CD14-positive monocyte (primary cell): Measurements from ENCODE around the gene HK2. TPM values are rescaled to one million over a fixed set of nuclear protein-coding genes. Genes with fewer than 3 reads are reported as not detected.

Source experiments
- DNase-seq, 3 donors: peaks; one replicate each; pipeline ENCODE4 v3.0.0-alpha.2; 2011 to 2022
- H2AFZ ChIP-seq: 2 replicates; pipeline ENCODE4 v1.6.0; 2012; ENCODE audit warnings: mild to moderate bottlenecking, low read depth, low read length, inconsistent platforms; ENCODE audit not compliant: insufficient read depth, poor library complexity, severe bottlenecking
- H3K27ac ChIP-seq, 2 donors: 1 replicate in 1 of 2; 2 replicates in 1 of 2; pipeline ENCODE4 v1.5.1; 2012 to 2013; ENCODE audit warnings: low read length in 2 of 2, control low read depth in 1 of 2, inconsistent platforms in 1 of 2, low read depth in 1 of 2, mild to moderate bottlenecking in 1 of 2
- H3K27me3 ChIP-seq, 2 donors: one replicate each; pipeline versions ENCODE4 v1.6.0 to v1.6.1; 2011 to 2013; ENCODE audit warnings: low read length in 2 of 2; ENCODE audit not compliant: control insufficient read depth in 2 of 2, insufficient read depth in 2 of 2
- H3K36me3 ChIP-seq, 2 donors: replicated peaks in 1 of 2; 1 replicate in 1 of 2; 2 replicates in 1 of 2; pipeline versions ENCODE4 v1.5.1 to v1.6.1; 2012 to 2013; ENCODE audit warnings: low read length in 2 of 2, control low read depth in 1 of 2, inconsistent platforms in 1 of 2, mild to moderate bottlenecking in 1 of 2; ENCODE audit not compliant: insufficient read depth in 2 of 2, control insufficient read depth in 1 of 2
- H3K4me1 ChIP-seq, 2 donors: 1 replicate in 1 of 2; 2 replicates in 1 of 2; pipeline versions ENCODE4 v1.5.1 to v1.6.1; 2012 to 2013; ENCODE audit warnings: low read length in 2 of 2, control low read depth in 1 of 2, inconsistent platforms in 1 of 2, mild to moderate bottlenecking in 1 of 2, moderate library complexity in 1 of 2; ENCODE audit not compliant: insufficient read depth in 2 of 2, control insufficient read depth in 1 of 2
- H3K4me2 ChIP-seq: replicated peaks from 2 replicates; pipeline ENCODE3; 2012; ENCODE audit warnings: low read length, moderate library complexity, mild to moderate bottlenecking; ENCODE audit not compliant: poor library complexity, severe bottlenecking; ENCODE audit errors: extremely low read depth
- H3K4me3 ChIP-seq, 3 experiments: fragments of 200-600 bp in 1 of 3; sonication (generic) in 1 of 3; replicated peaks in 1 of 3; 1 replicate in 2 of 3; 2 replicates in 1 of 3; pipeline ENCODE4 v1.5.1; 2011 to 2013; ENCODE audit warnings: low read length in 3 of 3, mild to moderate bottlenecking in 3 of 3, control low read depth in 2 of 3, low read depth in 2 of 3, inconsistent platforms in 1 of 3, moderate library complexity in 1 of 3
- H3K79me2 ChIP-seq: 2 replicates; pipeline ENCODE4 v1.6.0; 2012; ENCODE audit warnings: mild to moderate bottlenecking, control low read depth, inconsistent platforms, low read length, moderate library complexity; ENCODE audit not compliant: insufficient read depth
- H3K9ac ChIP-seq: 2 replicates; pipeline ENCODE4 v1.6.0; 2017; ENCODE audit warnings: low read length, mild to moderate bottlenecking; ENCODE audit not compliant: insufficient read depth, poor library complexity, severe bottlenecking
- H3K9me3 ChIP-seq, 2 donors: replicated peaks in 1 of 2; 1 replicate in 1 of 2; 2 replicates in 1 of 2; pipeline versions ENCODE4 v1.5.1 to v1.6.1; 2012 to 2013; ENCODE audit warnings: low read length in 2 of 2, control low read depth in 1 of 2; ENCODE audit not compliant: control insufficient read depth in 1 of 2, insufficient read depth in 1 of 2
- H4K20me1 ChIP-seq: 2 replicates; pipeline ENCODE4 v1.6.0; 2012; ENCODE audit warnings: mild to moderate bottlenecking, low read length, control low read depth, moderate library complexity; ENCODE audit not compliant: insufficient read depth
- H3K27ac Mint-ChIP-seq, 7 donors: one replicate each; pipeline ENCODE4 v1.8.0; 2020; ENCODE audit warnings: mild to moderate bottlenecking in 7 of 7, mixed read lengths in 7 of 7, moderate library complexity in 6 of 7, inconsistent platforms in 2 of 7
- H3K27me3 Mint-ChIP-seq, 3 donors: one replicate each; pipeline ENCODE4 v1.8.0; 2021 to 2022; ENCODE audit warnings: low read depth in 3 of 3, mild to moderate bottlenecking in 3 of 3, mixed read lengths in 3 of 3, moderate library complexity in 3 of 3, inconsistent platforms in 1 of 3
- H3K36me3 Mint-ChIP-seq, 2 donors: one replicate each; pipeline ENCODE4 v1.8.0; 2020; ENCODE audit warnings: mixed read lengths in 2 of 2, inconsistent platforms in 1 of 2, mild to moderate bottlenecking in 1 of 2
- H3K4me1 Mint-ChIP-seq: one replicate; pipeline ENCODE4 v1.8.0; 2020; ENCODE audit warnings: mild to moderate bottlenecking, mixed read lengths
- H3K4me3 Mint-ChIP-seq, 2 donors: one replicate each; pipeline ENCODE4 v1.8.0; 2020; ENCODE audit warnings: mild to moderate bottlenecking in 2 of 2, mixed read lengths in 2 of 2, moderate library complexity in 1 of 2
- H3K9me3 Mint-ChIP-seq, 7 donors: one replicate each; pipeline ENCODE4 v1.8.0; 2020 to 2022; ENCODE audit warnings: mixed read lengths in 7 of 7, mild to moderate bottlenecking in 6 of 7, moderate library complexity in 6 of 7, inconsistent platforms in 2 of 7
- WGBS: methylation state at CpG from one replicate; pipeline ENCODE4 v1.1.5; 2013; ENCODE audit warnings: missing lambda C conversion rate; ENCODE audit not compliant: insufficient coverage; 5-methylcytosine and 5-hydroxymethylcytosine counted together
- intact Hi-C, 2 donors: fragments of 100-400 bp; cut with micrococcal nuclease; formaldehyde crosslinking; loops; one replicate each; pipeline versions ENCODE4 v1.15.0 to v1.15.1; 2023
- polyA plus RNA-seq, 3 donors: library from polyadenylated mRNA; depleted of rRNA in 1 of 3; unstranded in 2 of 3; stranded (reverse) in 1 of 3; fragments of 300-500 nt in 2 of 3; fragments of >200 nt in 1 of 3; fragmentation: Illumina TruSeq in 2 of 3; gene quantifications; 1 replicate in 2 of 3; 2 replicates in 1 of 3; pipeline ENCODE4 v1.2.3, GENCODE V29; 2012 to 2021
- TF ChIP-seq, protein P1 (sequence below): fragments of 200-600 bp; IDR thresholded peaks from one replicate; pipeline ENCODE4 v1.8.0; 2022; ENCODE audit warnings: antibody characterized with exemption, mild to moderate bottlenecking

The HK2 gene
- polyA plus RNA-seq, 3 donors = 20.3 to 46.7 (median 29.8) TPM

- H3K36me3 ChIP-seq = peaks cover 99 to 100% of the 10 kb centered on the region in 2 donors
- H3K9me3 Mint-ChIP-seq = no peaks in the 10 kb centered on the region
- DNase-seq = no peak
- peaks cover 14 to 18% of the 10 kb centered on the region in 2 donors for H3K4me1 ChIP-seq
- H3K4me3 Mint-ChIP-seq = no peak overlapping the region
- H3K79me2 ChIP-seq = peaks cover 10% of the 10 kb centered on the region
- H3K27me3 Mint-ChIP-seq = peaks cover 0 to 1% (median 0%) of the 10 kb centered on the region in 3 donors
- peaks cover 82% of the 10 kb centered on the region for H4K20me1 ChIP-seq
- no peak overlapping the region for H3K4me2 ChIP-seq
- intact Hi-C loops = no loop called here
- TF ChIP-seq, protein P1, sequence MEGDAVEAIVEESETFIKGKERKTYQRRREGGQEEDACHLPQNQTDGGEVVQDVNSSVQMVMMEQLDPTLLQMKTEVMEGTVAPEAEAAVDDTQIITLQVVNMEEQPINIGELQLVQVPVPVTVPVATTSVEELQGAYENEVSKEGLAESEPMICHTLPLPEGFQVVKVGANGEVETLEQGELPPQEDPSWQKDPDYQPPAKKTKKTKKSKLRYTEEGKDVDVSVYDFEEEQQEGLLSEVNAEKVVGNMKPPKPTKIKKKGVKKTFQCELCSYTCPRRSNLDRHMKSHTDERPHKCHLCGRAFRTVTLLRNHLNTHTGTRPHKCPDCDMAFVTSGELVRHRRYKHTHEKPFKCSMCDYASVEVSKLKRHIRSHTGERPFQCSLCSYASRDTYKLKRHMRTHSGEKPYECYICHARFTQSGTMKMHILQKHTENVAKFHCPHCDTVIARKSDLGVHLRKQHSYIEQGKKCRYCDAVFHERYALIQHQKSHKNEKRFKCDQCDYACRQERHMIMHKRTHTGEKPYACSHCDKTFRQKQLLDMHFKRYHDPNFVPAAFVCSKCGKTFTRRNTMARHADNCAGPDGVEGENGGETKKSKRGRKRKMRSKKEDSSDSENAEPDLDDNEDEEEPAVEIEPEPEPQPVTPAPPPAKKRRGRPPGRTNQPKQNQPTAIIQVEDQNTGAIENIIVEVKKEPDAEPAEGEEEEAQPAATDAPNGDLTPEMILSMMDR = no peak
- peaks cover 97% of the 10 kb centered on the region in 2 donors for H3K36me3 Mint-ChIP-seq
- 93% methylated on average over 3 of the region's 5 CpGs for WGBS
- H3K27me3 ChIP-seq = no peaks in the 10 kb centered on the region
- no peak overlapping the region for H2AFZ ChIP-seq
- H3K27ac Mint-ChIP-seq = no peak overlapping the region
- no peak overlapping the region for H3K4me3 ChIP-seq
- H3K9me3 ChIP-seq = no peaks in the 10 kb centered on the region
- H3K4me1 Mint-ChIP-seq = peaks cover 21% of the 10 kb centered on the region
- no peak overlapping the region for H3K9ac ChIP-seq
- no peak overlapping the region for H3K27ac ChIP-seq
Measured at GRCh38 chr2:74881176-74881575, 47.2 kb downstream of the HK2 start.

DNA sequence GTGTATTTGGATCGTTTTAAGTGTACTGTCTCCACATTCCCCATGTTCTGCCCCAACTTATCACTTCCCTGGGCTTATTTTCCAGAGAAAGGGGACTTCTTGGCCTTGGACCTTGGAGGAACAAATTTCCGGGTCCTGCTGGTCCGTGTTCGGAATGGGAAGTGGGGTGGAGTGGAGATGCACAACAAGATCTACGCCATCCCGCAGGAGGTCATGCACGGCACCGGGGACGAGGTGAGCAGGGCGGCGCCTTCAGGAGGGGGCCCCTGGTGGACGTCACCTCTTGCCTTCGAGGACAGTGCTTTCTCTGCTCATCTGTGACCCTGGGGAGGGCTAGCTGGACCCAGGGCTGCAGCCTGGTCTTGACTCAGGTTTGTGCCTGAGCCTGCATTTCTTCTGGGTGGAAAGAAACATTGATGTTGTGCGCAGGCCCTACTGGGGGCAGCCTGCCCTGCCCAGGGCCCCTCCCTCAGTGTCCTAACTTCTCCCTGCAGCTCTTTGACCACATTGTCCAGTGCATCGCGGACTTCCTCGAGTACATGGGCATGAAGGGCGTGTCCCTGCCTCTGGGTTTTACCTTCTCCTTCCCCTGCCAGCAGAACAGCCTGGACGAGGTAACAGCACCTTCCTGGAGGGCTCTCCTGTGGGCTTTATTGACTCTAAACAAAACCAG, 47.8 kb downstream of the HK2 start:
- Mint-ChIP-seq H3K4me1 (peaks cover 18% of the 10 kb centered on the region), H3K9me3 (no peaks in the 10 kb centered on the region), H3K27ac (peak overlapping the region in 2 of 7 donors; percentile 2 to 54), H3K36me3 (peaks cover 97% of the 10 kb centered on the region in 2 donors), H3K27me3 (peaks cover 0 to 1% (median 0%) of the 10 kb centered on the region in 3 donors), H3K4me3 (no peak overlapping the region)
- no peak for DNase-seq
- Histone ChIP-seq H3K27ac (no peak overlapping the region), H3K9ac (no peak overlapping the region), H3K4me3 (no peak overlapping the region), H3K4me2 (no peak overlapping the region), H3K36me3 (peaks cover 100% of the 10 kb centered on the region in 2 donors), H2AFZ (no peak overlapping the region), H3K4me1 (peaks cover 12 to 17% of the 10 kb centered on the region in 2 donors), H4K20me1 (peaks cover 78% of the 10 kb centered on the region), H3K27me3 (no peaks in the 10 kb centered on the region), H3K9me3 (no peaks in the 10 kb centered on the region), H3K79me2 (peaks cover 6% of the 10 kb centered on the region)
- 96% methylated on average over 16 of the region's 19 CpGs for WGBS
- TF ChIP-seq, protein P1 = no peak
- intact Hi-C loops = no loop called here
